Right ventricle myocardium inferior (tissue), 1 donor: ENCODE results near the gene RNLS. TPM values are rescaled to one million over a fixed set of nuclear protein-coding genes. Genes with fewer than 3 reads are reported as not detected.

Experiments
- ATAC-seq: fragments of 200-7000 bp; cut with Tn5 transposase; one replicate; pipeline ENCODE4 v1.9.1; 2020; ENCODE audit warnings: mild to moderate bottlenecking, moderate library complexity
- DNase-seq: peaks from one replicate; pipeline ENCODE4 v3.0.0; 2021; ENCODE audit errors: missing footprints
- intact Hi-C: fragments of 100-400 bp; cut with DNase I; formaldehyde crosslinking; loops from one replicate; pipeline ENCODE4 v1.11.0; 2022
- total RNA-seq: library from RNA; stranded (reverse); fragmentation: NEBNext Ultra II Directional; extraction: Animal tissue kit (Norgen Biotek cat#: 25700); gene quantifications from one replicate; pipeline ENCODE4 v1.2.1, GENCODE V29; 2021
- donor health status: DM: no; HTN: yes; CAD: no; lungs with severe emphysema.

Gene RNLS
- total RNA-seq, 1 donor from 2014 or later, result 20.6 TPM

- intact Hi-C loops, result no loop called here
- no peak for DNase-seq
- ATAC-seq, result no peak
Measured at GRCh38 chr10:88238615-88238914, 344.6 kb downstream of the RNLS start.

GRCh38 chr10:88237896-88238614, 345.1 kb downstream of the RNLS start:
- intact Hi-C loops, result no loop called here
- ATAC-seq (no peak), DNase-seq (no peak)

DNA sequence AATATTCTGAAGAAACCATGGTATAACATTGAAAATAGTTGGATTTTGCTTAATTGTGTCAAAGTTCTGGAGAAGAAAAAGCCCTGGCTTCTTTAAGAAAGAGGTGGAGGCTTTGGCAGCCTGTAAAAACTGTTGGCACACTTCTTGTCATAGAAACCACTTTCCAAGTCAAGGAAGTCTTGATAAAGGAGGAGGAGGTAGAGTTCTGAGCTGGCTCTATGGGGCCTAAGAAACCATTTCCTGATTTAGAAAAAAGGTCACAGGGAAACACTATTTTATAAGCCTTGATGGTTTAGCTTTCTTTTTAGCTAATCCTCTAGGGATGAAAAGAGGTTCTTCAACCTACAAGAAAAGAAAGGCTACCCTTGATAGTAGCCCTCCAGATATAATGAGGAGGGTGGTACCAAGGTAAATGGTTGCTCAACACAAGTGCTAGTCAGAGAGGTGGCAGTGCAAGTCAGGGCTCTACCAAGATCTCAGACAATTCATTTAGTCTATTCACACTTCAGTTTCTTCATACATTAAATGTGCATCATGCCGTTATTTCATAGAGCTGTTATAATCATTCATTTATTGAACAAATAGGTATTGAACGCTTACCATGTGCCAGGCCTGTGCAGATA, 346.9 kb downstream of the RNLS start:
- ATAC-seq, result no peak
- intact Hi-C loops, result no loop called here
- no peak for DNase-seq

DNA sequence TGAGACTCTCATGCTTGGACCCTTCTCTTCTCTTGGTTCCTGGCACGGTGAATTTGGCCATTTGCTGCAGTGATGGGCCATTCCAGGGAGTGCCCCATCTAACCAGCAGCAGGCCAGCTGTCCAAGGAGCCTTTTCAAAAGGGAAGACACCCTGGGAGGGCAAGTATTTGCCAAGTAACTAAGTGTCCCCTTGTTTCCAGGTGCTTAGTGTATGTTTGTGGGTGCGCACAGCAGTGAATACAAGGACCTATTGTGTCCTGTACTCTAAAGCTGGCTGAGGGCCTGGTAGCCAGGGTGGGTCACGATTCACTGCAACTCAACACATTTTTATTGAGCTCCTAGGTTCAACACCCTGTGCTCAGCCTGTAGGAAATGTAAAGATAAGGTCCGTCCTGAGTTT, 348.8 kb downstream of the RNLS start:
- ATAC-seq (peak; percentile 31), DNase-seq (no peak)
- intact Hi-C loops, result no loop called here

- DNase-seq, result no peak
- intact Hi-C loops, result no loop called here
- ATAC-seq, result peak; percentile 26
Measured at GRCh38 chr10:88233870-88234269, 349.2 kb downstream of the RNLS start.

GRCh38 chr10:88232983-88233543, 350.1 kb downstream of the RNLS start:
- ATAC-seq, result peak; percentile 26
- DNase-seq, result no peak

GRCh38 chr10:88232029-88232895, 350.9 kb downstream of the RNLS start:
- peak; percentile 73 for ATAC-seq
- intact Hi-C loops, result no loop called here
- peak; percentile 91 for DNase-seq

More at GRCh38 chr10:88232983-88233543, 350.1 kb downstream of the RNLS start:
- intact Hi-C loops, result no loop called here

DNA sequence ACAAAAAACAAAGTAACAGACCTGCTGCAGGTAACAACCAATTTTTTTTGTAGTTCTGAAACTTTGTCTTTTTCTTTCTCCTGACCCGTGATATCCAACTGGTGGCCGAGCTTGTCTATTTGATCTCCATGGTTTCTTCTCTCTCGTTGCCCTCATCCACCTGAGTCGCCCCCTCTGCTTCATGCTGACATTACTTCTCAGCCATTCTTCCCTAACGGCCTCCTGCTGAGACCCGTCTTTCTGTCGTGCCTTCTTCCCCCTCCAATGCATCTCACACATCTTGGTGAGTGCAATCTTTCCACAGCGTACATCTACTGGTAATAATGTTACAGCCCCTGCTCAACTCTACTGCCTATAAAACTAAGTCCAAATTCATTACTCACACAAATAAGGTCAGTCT, 352.9 kb downstream of the RNLS start:
- ATAC-seq (no peak), DNase-seq (no peak)
- intact Hi-C loops, result no loop called here

- ATAC-seq (no peak), DNase-seq (no peak)
- intact Hi-C loops, result loop anchor here (5.0 kb wide), 2 partner anchors 81 to 366 kb away; partner anchors contain the start of genes KLLN and PTEN
Measured at GRCh38 chr10:88228130-88228529, 355.0 kb downstream of the RNLS start.

- ATAC-seq (peak; percentile 88), DNase-seq (peak; percentile 71)
- intact Hi-C loops, result loop anchor here (5.0 kb wide), 2 partner anchors 80 to 365 kb away; partner anchors contain the start of genes KLLN and PTEN
Measured at GRCh38 chr10:88227342-88228018, 355.6 kb downstream of the RNLS start.

DNA sequence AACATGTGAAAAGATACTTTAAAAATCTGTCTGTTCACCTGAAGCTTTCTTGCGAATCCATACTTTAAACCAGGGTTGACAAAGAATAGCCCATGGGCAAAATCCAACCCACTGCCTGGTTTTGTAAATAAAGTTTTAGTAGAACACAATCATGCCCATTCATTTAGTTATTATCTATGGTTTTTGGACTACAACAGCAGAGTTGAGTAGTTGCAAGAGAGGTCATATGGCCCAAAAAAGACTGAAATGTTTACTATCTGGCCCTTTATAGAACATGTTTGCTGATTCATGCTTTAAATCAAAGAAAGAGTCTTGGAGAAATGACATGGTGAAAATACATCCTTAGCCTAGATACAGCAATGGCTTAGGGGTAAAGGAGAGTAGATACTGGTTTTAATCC, 356.2 kb downstream of the RNLS start:
- intact Hi-C loops, result loop anchor here (5.0 kb wide), 2 partner anchors 80 to 365 kb away; partner anchors contain the start of genes KLLN and PTEN
- ATAC-seq (no peak), DNase-seq (no peak)

GRCh38 chr10:88226071-88226659, 357.0 kb downstream of the RNLS start:
- ATAC-seq, result peak; percentile 69
- DNase-seq, result no peak
- intact Hi-C loops, result loop anchor here (5.0 kb wide), 2 partner anchors 79 to 364 kb away; partner anchors contain the start of genes KLLN and PTEN

Other genes with a start within 250 kb of the RNLS start
- not detected for gene LIPJ, start 3.4 kb upstream of the RNLS start, total RNA-seq
- not detected for gene LIPF, start 81.1 kb upstream of the RNLS start, total RNA-seq
- not detected for gene LIPK, start 122.9 kb upstream of the RNLS start, total RNA-seq
- gene LIPN, start 176.7 kb upstream of the RNLS start, total RNA-seq, result not detected
- gene LIPM, start 219.4 kb upstream of the RNLS start, total RNA-seq, result not detected